ENCODE results near the gene PTPRE.
A peak's percentile ranks its signal among the peaks of the same experiment; 100 is the strongest.

PTPRE gene

DNA sequence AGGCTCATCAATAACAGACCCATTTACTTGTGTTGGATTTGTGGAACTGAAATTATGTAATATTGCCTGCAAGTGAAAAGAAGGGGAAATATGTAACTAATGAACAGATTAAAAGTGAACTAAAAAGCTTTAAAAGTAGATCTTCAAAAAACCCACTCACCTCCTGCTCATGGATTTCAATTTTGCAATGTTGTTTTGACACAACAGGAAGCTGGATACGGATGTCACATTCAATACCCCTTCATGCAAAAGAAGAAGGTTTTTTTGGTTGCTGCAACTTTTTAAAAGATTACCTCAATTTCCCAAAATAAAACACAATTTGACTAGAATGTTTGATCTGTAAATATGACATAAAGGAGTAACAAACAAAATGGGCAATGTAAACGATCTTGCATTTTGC is 216.0 kb downstream of the PTPRE start:
- DNase-seq (ENCODE audit: low read depth): peak; percentile 44
- peak overlapping the region; percentile 94 for H3K4me3 ChIP-seq (ENCODE audit: low read depth, low read length)
- TF ChIP-seq, protein P1, sequence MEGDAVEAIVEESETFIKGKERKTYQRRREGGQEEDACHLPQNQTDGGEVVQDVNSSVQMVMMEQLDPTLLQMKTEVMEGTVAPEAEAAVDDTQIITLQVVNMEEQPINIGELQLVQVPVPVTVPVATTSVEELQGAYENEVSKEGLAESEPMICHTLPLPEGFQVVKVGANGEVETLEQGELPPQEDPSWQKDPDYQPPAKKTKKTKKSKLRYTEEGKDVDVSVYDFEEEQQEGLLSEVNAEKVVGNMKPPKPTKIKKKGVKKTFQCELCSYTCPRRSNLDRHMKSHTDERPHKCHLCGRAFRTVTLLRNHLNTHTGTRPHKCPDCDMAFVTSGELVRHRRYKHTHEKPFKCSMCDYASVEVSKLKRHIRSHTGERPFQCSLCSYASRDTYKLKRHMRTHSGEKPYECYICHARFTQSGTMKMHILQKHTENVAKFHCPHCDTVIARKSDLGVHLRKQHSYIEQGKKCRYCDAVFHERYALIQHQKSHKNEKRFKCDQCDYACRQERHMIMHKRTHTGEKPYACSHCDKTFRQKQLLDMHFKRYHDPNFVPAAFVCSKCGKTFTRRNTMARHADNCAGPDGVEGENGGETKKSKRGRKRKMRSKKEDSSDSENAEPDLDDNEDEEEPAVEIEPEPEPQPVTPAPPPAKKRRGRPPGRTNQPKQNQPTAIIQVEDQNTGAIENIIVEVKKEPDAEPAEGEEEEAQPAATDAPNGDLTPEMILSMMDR (IDR thresholded peaks at IDR 0.05; ENCODE audit: low read depth, low read length): no peak
- TF ChIP-seq, protein P2, sequence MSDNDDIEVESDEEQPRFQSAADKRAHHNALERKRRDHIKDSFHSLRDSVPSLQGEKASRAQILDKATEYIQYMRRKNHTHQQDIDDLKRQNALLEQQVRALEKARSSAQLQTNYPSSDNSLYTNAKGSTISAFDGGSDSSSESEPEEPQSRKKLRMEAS (IDR thresholded peaks at IDR 0.05; ENCODE audit: low read depth, low read length): no peak
- TF ChIP-seq POLR2A (IDR thresholded peaks at IDR 0.05; ENCODE audit: extremely low read depth, insufficient read length) (no peak), MYC (IDR thresholded peaks at IDR 0.05; ENCODE audit: low read depth, low read length) (no peak)

DNA sequence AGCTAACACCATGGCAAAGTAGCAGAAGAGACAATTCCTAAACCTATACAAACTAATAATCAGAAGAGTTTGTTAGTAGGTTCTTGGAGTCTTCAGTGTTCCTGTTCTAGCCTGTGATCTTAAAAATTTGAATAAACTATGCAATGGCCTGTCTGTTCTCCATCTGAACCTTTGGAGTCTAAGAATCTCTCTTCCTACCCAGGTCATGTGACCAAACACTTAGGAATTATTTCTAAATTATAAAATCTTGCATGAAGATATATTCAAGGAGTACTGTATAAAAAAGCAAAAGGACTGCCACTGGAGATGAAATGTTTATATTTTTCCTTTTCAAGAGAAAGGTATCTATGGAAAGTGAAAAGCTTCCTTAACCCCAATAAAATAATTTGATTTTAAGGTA is 216.9 kb downstream of the PTPRE start:
- H3K4me3 ChIP-seq (ENCODE audit: low read depth, low read length): peak overlapping the region; percentile 94
- DNase-seq (ENCODE audit: low read depth): no peak
- TF ChIP-seq MYC (IDR thresholded peaks at IDR 0.05; ENCODE audit: low read depth, low read length): no peak

DNA sequence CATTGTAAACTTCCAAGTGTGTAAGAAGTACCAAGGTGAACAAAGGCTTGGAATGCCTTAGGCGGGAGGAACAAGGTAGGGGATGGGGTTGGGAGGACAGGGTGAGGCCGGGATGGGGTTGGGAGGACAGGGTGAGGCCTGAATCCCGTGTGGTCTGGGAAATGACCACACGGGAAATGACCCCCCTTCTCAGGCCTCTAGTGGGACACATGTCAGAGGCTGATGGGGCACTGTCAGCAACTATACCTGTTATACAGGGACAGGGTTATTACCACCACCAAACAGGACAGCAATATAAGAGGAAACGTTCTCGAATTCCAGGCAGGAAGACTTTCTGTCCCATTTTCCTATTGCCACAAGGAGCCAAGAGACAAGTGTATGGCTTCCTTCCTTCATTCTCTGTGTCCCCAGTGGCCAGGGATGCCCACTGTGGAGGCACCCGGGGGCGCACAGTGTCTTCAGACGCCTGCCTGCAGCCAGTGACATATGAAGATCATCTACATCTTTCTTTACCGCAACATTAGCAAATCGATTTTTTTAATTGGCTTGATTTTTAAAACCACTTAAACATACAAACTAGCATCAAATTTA is 218.0 kb downstream of the PTPRE start:
- no peak for TF ChIP-seq POLR2A (IDR thresholded peaks at IDR 0.05; ENCODE audit: extremely low read depth, insufficient read length)
- TF ChIP-seq, protein P2 (IDR thresholded peaks at IDR 0.05; ENCODE audit: low read depth, low read length): no peak
- no peak for TF ChIP-seq MYC (IDR thresholded peaks at IDR 0.05; ENCODE audit: low read depth, low read length)
- TF ChIP-seq, protein P1 (IDR thresholded peaks at IDR 0.05; ENCODE audit: low read depth, low read length): no peak
- peak overlapping the region; percentile 94 for H3K4me3 ChIP-seq (ENCODE audit: low read depth, low read length)
- DNase-seq (ENCODE audit: low read depth): peak; percentile 35

DNA sequence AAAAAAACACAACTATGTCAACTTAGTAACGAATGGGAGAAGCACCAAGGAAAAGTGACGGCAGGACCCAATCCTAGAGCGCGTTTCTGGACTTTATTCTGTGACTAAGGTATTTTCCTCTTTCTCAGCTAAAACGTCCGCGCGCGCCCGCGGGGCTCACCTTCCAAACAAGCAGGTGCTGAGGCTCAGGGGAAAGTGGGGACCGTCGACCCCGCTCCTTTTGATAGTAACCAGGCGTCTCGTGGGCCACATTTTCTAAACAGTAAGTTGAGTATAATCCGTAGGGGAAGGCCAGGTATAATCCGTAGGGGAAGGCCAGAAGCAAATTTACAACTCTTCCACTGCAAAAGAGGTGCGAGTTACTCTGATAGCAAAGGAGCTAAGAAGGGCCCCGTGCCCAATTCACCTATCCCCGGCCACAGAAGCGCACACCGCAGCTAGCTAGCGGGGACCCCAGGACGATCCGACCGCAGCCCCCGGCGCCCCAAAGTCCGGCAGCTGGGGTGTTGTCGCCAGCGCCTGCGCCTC is 218.6 kb downstream of the PTPRE start:
- TF ChIP-seq, protein P2 (IDR thresholded peaks at IDR 0.05; ENCODE audit: low read depth, low read length): no peak
- TF ChIP-seq, protein P1 (IDR thresholded peaks at IDR 0.05; ENCODE audit: low read depth, low read length): no peak
- TF ChIP-seq POLR2A (IDR thresholded peaks at IDR 0.05; ENCODE audit: extremely low read depth, insufficient read length) (no peak), MYC (IDR thresholded peaks at IDR 0.05; ENCODE audit: low read depth, low read length) (no peak)
- DNase-seq (ENCODE audit: low read depth): peak; percentile 44
- peak overlapping the region; percentile 94 for H3K4me3 ChIP-seq (ENCODE audit: low read depth, low read length)

DNA sequence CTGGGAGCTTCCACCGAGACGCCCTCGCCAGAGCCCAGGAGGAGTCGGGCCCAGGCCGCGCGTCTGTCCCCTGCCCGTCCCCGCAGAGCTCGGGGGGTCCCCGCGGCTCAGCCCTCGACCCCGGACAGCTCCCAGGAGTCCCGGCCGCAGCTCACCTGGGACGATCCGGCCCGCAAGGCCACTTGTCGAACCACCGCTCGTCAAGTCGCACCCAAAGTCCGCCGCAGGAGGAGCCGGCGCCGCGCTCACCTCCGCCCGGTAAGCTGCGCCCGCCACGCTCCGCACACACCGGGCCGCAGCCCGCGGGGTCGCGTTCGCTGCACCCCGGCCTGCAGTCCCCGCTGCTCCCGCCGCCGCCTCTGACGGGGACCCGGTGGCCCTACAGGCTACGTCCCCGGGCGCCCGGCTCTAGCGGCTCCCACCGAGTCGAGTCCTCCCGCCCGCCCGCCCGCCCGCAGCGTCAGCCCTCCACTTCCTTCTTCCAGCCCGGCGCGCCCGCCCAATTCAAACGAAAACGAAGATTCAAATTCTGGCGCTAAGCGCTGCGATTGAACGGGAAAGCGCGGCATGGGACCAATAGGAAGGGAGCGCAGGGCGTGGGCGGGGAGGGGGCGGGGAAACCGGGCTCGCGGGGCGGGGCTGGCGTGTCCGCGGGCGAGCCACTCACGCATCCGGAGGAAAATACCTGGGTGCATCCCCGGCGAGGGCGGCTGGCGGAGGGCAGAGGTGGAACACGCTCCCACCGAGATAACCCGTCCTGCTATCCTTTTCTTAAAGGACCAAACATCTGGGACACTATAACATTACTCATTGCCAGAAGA is 219.3 kb downstream of the PTPRE start, which contains the start of gene MKI67:
Gene MKI67 (minus strand): TSS at position 480 of the 821 bp plus-strand sequence. CDS start 756 bp downstream, outside the sequence.
- peak; percentile 43 for TF ChIP-seq POLR2A (IDR thresholded peaks at IDR 0.05; ENCODE audit: extremely low read depth, insufficient read length)
- TF ChIP-seq, protein P1 (IDR thresholded peaks at IDR 0.05; ENCODE audit: low read depth, low read length): no peak
- TF ChIP-seq, protein P2 (IDR thresholded peaks at IDR 0.05; ENCODE audit: low read depth, low read length): peak; percentile 33
- peak; percentile 96 for DNase-seq (ENCODE audit: low read depth)
- H3K4me3 ChIP-seq (ENCODE audit: low read depth, low read length): peak within 1 kb of the TSS; percentile 94

DNA sequence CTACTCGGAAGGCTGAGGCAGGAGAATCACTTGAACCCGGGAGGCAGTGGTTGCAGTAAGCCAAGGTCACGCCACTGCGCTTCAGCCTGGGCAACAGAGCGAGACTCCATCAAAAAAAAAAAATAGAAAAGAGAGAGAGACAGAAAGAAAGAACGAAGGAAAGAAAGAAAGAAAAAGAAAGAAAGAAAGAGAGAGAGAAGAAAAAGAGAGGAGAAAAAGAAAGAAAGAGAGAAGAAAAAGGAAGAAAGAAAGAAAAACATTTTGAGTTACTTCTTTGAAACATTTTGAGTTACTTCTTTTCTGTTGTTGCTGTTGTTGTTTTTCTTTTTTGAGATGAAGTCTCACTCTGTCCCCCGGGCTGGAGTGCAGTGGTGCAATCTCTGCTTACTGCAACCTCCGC is 221.7 kb downstream of the PTPRE start:
- H3K4me3 ChIP-seq (ENCODE audit: low read depth, low read length): no peak overlapping the region
- no peak for DNase-seq (ENCODE audit: low read depth)
- TF ChIP-seq, protein P1 (IDR thresholded peaks at IDR 0.05; ENCODE audit: low read depth, low read length): no peak
- TF ChIP-seq POLR2A (IDR thresholded peaks at IDR 0.05; ENCODE audit: extremely low read depth, insufficient read length) (no peak), MYC (IDR thresholded peaks at IDR 0.05; ENCODE audit: low read depth, low read length) (no peak)
- TF ChIP-seq, protein P2 (IDR thresholded peaks at IDR 0.05; ENCODE audit: low read depth, low read length): no peak
